ENCODE data around the gene JAKMIP1.

Gene JAKMIP1

DNA sequence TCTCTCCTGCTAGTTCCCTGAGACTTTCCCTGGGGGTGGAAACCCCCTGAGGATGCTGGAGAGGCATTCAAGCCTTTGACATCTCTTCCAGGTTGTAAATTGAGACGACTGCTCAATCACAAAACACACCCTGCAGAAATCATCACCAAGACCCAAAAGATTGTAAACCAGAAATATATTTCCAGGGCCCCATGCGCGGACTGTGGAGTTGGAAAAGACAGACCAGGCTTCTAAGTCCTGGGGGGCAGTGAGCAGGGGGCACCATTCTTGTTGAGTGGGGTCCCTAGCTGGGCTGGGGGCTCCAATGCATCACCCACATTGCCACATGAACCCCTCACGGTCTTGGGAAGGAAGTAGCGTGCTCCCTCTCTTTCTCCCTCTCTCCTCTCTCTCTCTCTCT lies 94.2 kb downstream of the JAKMIP1 start:
- Histone ChIP-seq H4K20me1 (ENCODE audit: insufficient read depth, low read length) (no peaks in the 10 kb centered on the region), H3K4me3 (ENCODE audit: low read length) (no peak overlapping the region), H3K9me3 (replicated peaks; ENCODE audit: insufficient read depth, low read length) (no peaks in the 10 kb centered on the region), H3K27ac (ENCODE audit: low read length) (no peak overlapping the region), H3K4me2 (ENCODE audit: low read depth, low read length) (no peak overlapping the region), H3K4me1 (ENCODE audit: low read length) (peaks cover 8% of the 10 kb centered on the region; the same call in 1 of the 2 replicates), H3K9ac (ENCODE audit: low read length) (no peak overlapping the region), H3K36me3 (replicated peaks; ENCODE audit: insufficient read depth, low read length) (no peaks in the 10 kb centered on the region), H3F3A (ENCODE audit: insufficient read depth, low read length) (peaks cover 4% of the 10 kb centered on the region), H3K9me2 (replicated peaks; ENCODE audit: insufficient read depth, low read length) (no peaks in the 10 kb centered on the region), H3K79me2 (ENCODE audit: low read length) (no peaks in the 10 kb centered on the region), H3K27me3 (replicated peaks; ENCODE audit: insufficient read depth, low read length) (no peaks in the 10 kb centered on the region), H2AFZ (ENCODE audit: low read length) (no peak overlapping the region)
- DNase-seq: no peak
- TF ChIP-seq EZH2 (optimal IDR thresholded peaks at IDR 0.05; ENCODE audit: low read depth, low read length): no peak
- no peak for TF ChIP-seq CTCF (IDR thresholded peaks at IDR 0.05; ENCODE audit: low read length)
- TF ChIP-seq EZH2phosphoT487 (IDR thresholded peaks at IDR 0.05; ENCODE audit: low read length): no peak

DNA sequence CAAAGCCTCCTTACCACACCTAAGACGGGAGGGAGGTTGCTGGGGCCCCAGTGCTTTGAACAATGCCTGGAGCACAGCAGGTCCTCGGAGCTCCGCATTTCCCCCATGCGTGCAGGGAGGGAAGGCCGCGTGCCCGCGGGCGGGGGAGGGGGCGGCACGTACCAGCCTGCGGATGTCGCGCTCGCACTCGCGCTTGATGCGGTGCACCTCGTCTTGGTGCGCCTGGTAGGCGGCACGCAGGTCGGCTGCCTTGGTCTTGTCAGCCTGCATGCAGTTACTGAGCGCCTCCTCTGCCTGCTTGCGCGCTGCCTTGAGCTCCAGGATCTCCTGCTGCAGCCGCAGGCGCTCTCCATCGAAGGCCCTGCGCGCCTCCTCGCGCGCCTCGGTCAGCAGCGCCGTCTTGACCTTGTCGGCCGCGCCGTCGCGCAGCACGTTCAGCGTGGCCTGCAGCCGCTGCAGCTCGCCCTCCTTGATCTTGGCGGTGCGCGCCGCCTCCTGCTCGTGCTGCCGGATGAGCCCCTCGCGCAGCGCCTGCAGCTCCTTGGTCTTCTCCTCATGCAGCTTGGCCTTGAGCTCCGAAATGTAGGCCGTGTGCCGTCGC lies 94.9 kb downstream of the JAKMIP1 start:
- H3K27ac ChIP-seq (ENCODE audit: low read length): no peak overlapping the region
- no peak overlapping the region for H3K4me2 ChIP-seq (ENCODE audit: low read depth, low read length)
- no peaks in the 10 kb centered on the region for H3K36me3 ChIP-seq (replicated peaks; ENCODE audit: insufficient read depth, low read length)
- H3K9me2 ChIP-seq (replicated peaks; ENCODE audit: insufficient read depth, low read length): no peaks in the 10 kb centered on the region
- no peak for TF ChIP-seq EZH2phosphoT487 (IDR thresholded peaks at IDR 0.05; ENCODE audit: low read length)
- no peak for TF ChIP-seq EZH2 (optimal IDR thresholded peaks at IDR 0.05; ENCODE audit: low read depth, low read length)
- TF ChIP-seq CTCF (IDR thresholded peaks at IDR 0.05; ENCODE audit: low read length): no peak
- H4K20me1 ChIP-seq (ENCODE audit: insufficient read depth, low read length): no peaks in the 10 kb centered on the region
- no peaks in the 10 kb centered on the region for H3K27me3 ChIP-seq (replicated peaks; ENCODE audit: insufficient read depth, low read length)
- H2AFZ ChIP-seq (ENCODE audit: low read length): no peak overlapping the region
- H3F3A ChIP-seq (ENCODE audit: insufficient read depth, low read length): no peaks in the 10 kb centered on the region
- H3K4me3 ChIP-seq (ENCODE audit: low read length): no peak overlapping the region
- no peak for DNase-seq
- H3K9me3 ChIP-seq (replicated peaks; ENCODE audit: insufficient read depth, low read length): no peaks in the 10 kb centered on the region
- no peak overlapping the region for H3K9ac ChIP-seq (ENCODE audit: low read length)
- 0 out of 2 replicates have a peak, but pooled peaks cover 3% of the 10 kb centered on the region for H3K4me1 ChIP-seq (ENCODE audit: low read length)
- no peaks in the 10 kb centered on the region for H3K79me2 ChIP-seq (ENCODE audit: low read length)

DNA sequence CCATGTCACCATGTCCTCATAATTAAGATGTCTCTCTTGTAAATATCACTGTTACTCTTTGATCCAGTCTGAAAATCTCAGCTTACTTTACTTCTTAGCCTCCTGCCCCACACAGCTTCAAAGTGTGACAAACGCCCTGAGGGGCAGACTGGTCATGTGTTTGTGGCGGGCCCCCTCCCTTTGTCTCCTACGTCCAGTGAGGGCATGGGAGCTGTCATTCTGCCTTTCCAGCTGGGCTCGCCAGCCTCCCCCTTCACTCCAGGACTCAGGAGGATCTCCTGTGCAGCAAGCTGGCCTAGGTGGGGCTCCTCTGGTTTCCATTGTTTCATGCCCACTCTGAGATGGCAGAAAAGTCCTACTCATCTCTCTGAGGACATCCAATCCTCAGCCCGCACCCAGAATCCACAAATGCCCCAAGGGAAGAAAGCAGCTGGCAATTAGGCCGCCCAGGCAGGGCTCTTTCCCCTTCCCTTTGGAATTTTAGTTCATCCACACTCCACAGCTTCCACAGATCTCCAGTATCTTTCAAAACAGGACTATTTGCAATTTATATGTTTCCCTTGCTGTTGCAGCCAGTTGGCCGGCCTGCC lies 95.7 kb downstream of the JAKMIP1 start:
- no peak for DNase-seq
- Histone ChIP-seq H3K4me2 (ENCODE audit: low read depth, low read length) (no peak overlapping the region), H3K9me3 (replicated peaks; ENCODE audit: insufficient read depth, low read length) (no peaks in the 10 kb centered on the region), H3K9me2 (replicated peaks; ENCODE audit: insufficient read depth, low read length) (no peaks in the 10 kb centered on the region), H3K9ac (ENCODE audit: low read length) (no peak overlapping the region), H2AFZ (ENCODE audit: low read length) (no peak overlapping the region), H3K27me3 (replicated peaks; ENCODE audit: insufficient read depth, low read length) (no peaks in the 10 kb centered on the region), H3K79me2 (ENCODE audit: low read length) (no peaks in the 10 kb centered on the region), H4K20me1 (ENCODE audit: insufficient read depth, low read length) (no peaks in the 10 kb centered on the region), H3F3A (ENCODE audit: insufficient read depth, low read length) (no peaks in the 10 kb centered on the region), H3K36me3 (replicated peaks; ENCODE audit: insufficient read depth, low read length) (no peaks in the 10 kb centered on the region), H3K4me3 (ENCODE audit: low read length) (no peak overlapping the region), H3K4me1 (ENCODE audit: low read length) (no peaks in the 10 kb centered on the region), H3K27ac (ENCODE audit: low read length) (no peak overlapping the region)
- no peak for TF ChIP-seq EZH2 (optimal IDR thresholded peaks at IDR 0.05; ENCODE audit: low read depth, low read length)
- TF ChIP-seq EZH2phosphoT487 (IDR thresholded peaks at IDR 0.05; ENCODE audit: low read length): no peak
- TF ChIP-seq CTCF (IDR thresholded peaks at IDR 0.05; ENCODE audit: low read length): no peak

Measured in MM.1S (cell line).